Adipocyte (in vitro differentiated cells): ENCODE measurements around the gene SPTBN5.
"Not testable (repeated sequence)": the region's sequence is repeated elsewhere in the genome, so short reads cannot be mapped to it uniquely, and the experiment has no call there.

Source experiments
- DNase-seq: peaks from one replicate; pipeline ENCODE4 v3.0.0-alpha.2; 2015; ENCODE audit warnings: low read depth
- H3K27me3 ChIP-seq: replicated peaks from 2 replicates; pipeline ENCODE4 v1.7.0; 2013; ENCODE audit warnings: mild to moderate bottlenecking, low read length, moderate library complexity; ENCODE audit not compliant: control insufficient read depth, insufficient read depth
- H3K36me3 ChIP-seq: 2 replicates; pipeline ENCODE4 v1.7.0; 2013; ENCODE audit warnings: low read length, mild to moderate bottlenecking, moderate library complexity; ENCODE audit not compliant: control insufficient read depth, insufficient read depth, severe bottlenecking
- H3K4me1 ChIP-seq: 2 replicates; pipeline ENCODE4 v1.7.0; 2013; ENCODE audit warnings: mild to moderate bottlenecking, low read length, moderate library complexity; ENCODE audit not compliant: control insufficient read depth, insufficient read depth
- H3K4me3 ChIP-seq: 2 replicates; pipeline ENCODE4 v1.7.0; 2013; ENCODE audit warnings: mild to moderate bottlenecking, low read length, moderate library complexity
- H3K9ac ChIP-seq: 2 replicates; pipeline ENCODE4 v1.7.0; 2013; ENCODE audit warnings: mild to moderate bottlenecking, low read length, moderate library complexity
- H3K9me3 ChIP-seq: 2 replicates; pipeline ENCODE4 v1.7.0; 2013; ENCODE audit warnings: mild to moderate bottlenecking, low read length, moderate library complexity; ENCODE audit not compliant: control insufficient read depth

The SPTBN5 gene

GRCh38 chr15:41839781-41840491, 53.9 kb downstream of the SPTBN5 start:
- Histone ChIP-seq H3K9ac (no peak overlapping the region), H3K4me1 (peaks cover 3% of the 10 kb centered on the region), H3K36me3 (peaks cover 4% of the 10 kb centered on the region), H3K4me3 (no peak overlapping the region), H3K27me3 (no peaks in the 10 kb centered on the region), H3K9me3 (no peaks in the 10 kb centered on the region)
- no peak for DNase-seq

DNA sequence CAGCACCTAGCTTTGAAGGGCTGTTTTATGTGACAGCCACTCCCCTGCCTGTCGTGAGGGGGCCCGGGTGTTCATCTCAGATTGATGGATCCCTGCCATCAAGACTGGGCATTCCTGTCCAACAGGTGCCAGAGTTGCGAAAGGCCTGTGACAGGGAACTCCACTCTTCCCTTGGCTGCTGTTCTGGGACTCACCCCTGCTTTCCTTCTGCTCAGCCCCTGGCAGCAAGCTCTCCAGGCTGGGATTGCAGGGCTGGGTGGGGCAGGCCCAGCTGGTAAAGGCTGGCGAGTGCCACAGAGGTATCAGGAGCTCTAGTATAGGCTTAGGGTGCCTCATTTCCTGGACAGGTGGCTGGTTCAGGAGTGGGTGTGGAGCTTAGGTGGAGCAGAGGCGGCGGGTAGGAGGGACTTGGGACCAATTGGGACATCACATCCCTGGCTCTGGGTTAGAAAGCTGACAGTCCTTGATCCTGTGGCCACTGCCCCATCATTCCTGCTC, 55.4 kb downstream of the SPTBN5 start, which contains the start of gene PLA2G4B:
PLA2G4B (plus strand) TSS at position 448 of the 498 bp plus-strand sequence. CDS start 67 bp downstream, outside the sequence.
- Histone ChIP-seq H3K4me3 (no peak within 1 kb of the TSS), H3K36me3 (peaks cover 4% of the 10 kb centered on the region), H3K9ac (no peak within 1 kb of the TSS), H3K27me3 (no peaks in the 10 kb centered on the region), H3K4me1 (peaks cover 3% of the 10 kb centered on the region), H3K9me3 (no peaks in the 10 kb centered on the region)
- no peak for DNase-seq

GRCh38 chr15:41836713-41837454, 57.0 kb downstream of the SPTBN5 start:
- Histone ChIP-seq H3K27me3 (no peaks in the 10 kb centered on the region), H3K9ac (no peak overlapping the region), H3K4me3 (no peak overlapping the region), H3K9me3 (no peaks in the 10 kb centered on the region), H3K4me1 (peaks cover 3% of the 10 kb centered on the region), H3K36me3 (no peaks in the 10 kb centered on the region)
- DNase-seq, result no peak

- H3K4me3 ChIP-seq, result no peak overlapping the region
- no peaks in the 10 kb centered on the region for H3K9me3 ChIP-seq
- H3K27me3 ChIP-seq, result no peaks in the 10 kb centered on the region
- H3K4me1 ChIP-seq, result no peaks in the 10 kb centered on the region
- H3K36me3 ChIP-seq, result no peaks in the 10 kb centered on the region
- H3K9ac ChIP-seq, result no peak overlapping the region
- no peak for DNase-seq
Observed at GRCh38 chr15:41836073-41836472, 57.8 kb downstream of the SPTBN5 start.

- Histone ChIP-seq H3K4me1 (peaks cover under 1% of the 10 kb centered on the region), H3K9ac (no peak overlapping the region), H3K4me3 (no peak overlapping the region), H3K36me3 (no peaks in the 10 kb centered on the region), H3K27me3 (no peaks in the 10 kb centered on the region), H3K9me3 (no peaks in the 10 kb centered on the region)
- DNase-seq, result no peak
Observed at GRCh38 chr15:41834096-41834495, 59.8 kb downstream of the SPTBN5 start.

- DNase-seq, result no peak
- H3K36me3 ChIP-seq, result no peaks in the 10 kb centered on the region
- peaks cover 8% of the 10 kb centered on the region for H3K4me1 ChIP-seq
- H3K27me3 ChIP-seq, result no peaks in the 10 kb centered on the region
- H3K4me3 ChIP-seq, result no peak overlapping the region
- H3K9ac ChIP-seq, result no peak overlapping the region
- H3K9me3 ChIP-seq, result no peaks in the 10 kb centered on the region
Observed at GRCh38 chr15:41832875-41833274, 61.0 kb downstream of the SPTBN5 start.

GRCh38 chr15:41832208-41832607, 61.6 kb downstream of the SPTBN5 start:
- Histone ChIP-seq H3K9ac (no peak overlapping the region), H3K4me3 (no peak overlapping the region), H3K4me1 (peaks cover 11% of the 10 kb centered on the region), H3K27me3 (no peaks in the 10 kb centered on the region), H3K9me3 (no peaks in the 10 kb centered on the region), H3K36me3 (no peaks in the 10 kb centered on the region)
- no peak for DNase-seq

GRCh38 chr15:41831291-41831690, 62.6 kb downstream of the SPTBN5 start:
- not testable (repeated sequence) for H3K4me3 ChIP-seq, DNase-seq, H3K9ac ChIP-seq, H3K9me3 ChIP-seq, H3K36me3 ChIP-seq, H3K27me3 ChIP-seq
- peaks cover 11% of the 10 kb centered on the region for H3K4me1 ChIP-seq

DNA sequence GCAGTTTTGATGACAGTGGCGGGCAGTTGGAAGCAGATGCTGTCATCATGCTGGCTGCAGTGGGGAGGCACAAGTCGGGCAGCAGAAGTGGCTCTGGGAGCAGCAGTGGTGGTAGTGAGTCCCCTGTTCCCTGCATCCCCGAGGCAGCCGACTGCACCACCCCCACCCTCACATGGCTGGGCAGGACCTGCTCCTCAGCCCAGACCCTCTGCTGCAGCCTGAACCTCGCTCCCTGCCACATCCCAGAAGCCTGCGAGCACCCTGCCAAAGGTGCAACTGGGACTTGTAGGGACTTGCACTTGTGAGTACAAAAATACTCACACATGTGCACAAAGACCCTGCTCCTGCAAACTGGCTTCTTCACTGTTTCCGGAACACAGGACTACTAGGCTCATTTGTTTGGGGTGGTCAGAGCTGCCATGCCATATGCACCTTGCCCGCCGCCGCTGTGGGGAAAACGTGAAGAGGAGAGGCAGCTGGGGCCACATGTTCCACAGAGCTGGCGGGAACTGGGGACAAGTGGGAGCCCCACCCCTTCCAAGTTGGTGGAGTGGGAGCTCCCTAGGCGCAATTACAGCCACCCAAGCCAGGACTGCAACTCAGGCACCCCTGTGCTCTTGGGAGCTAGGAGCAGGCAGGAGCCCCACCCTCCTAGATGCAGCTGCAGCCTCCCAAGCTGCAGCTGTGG, 63.8 kb downstream of the SPTBN5 start:
- Histone ChIP-seq H3K4me3 (no peak overlapping the region), H3K4me1 (peaks cover 11% of the 10 kb centered on the region), H3K9me3 (no peaks in the 10 kb centered on the region), H3K9ac (no peak overlapping the region), H3K36me3 (peaks cover 8% of the 10 kb centered on the region), H3K27me3 (no peaks in the 10 kb centered on the region)
- DNase-seq, result no peak

DNA sequence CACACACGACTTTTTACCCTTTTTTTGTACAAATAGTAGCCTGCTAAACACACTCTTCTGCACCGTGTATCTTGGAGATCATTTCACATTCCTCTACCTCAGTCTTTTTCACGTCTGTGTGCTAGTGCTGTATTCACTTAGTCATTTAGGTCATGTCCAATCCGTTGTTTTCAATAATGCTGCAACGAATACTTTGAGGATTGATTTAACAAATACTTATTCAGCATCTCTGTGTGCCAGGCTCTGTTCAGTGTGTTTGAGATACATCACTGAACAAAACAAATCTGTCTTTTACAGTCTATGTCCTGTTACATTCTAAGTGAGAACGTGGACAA, 65.1 kb downstream of the SPTBN5 start:
- Histone ChIP-seq H3K9me3 (no peaks in the 10 kb centered on the region), H3K4me1 (peaks cover 11% of the 10 kb centered on the region), H3K4me3 (peak overlapping the region; percentile 93), H3K36me3 (peaks cover 21% of the 10 kb centered on the region), H3K27me3 (no peaks in the 10 kb centered on the region), H3K9ac (peak overlapping the region; percentile 90)
- DNase-seq, result no peak
